ENCODE measurements around the gene LSAMP.

Gene LSAMP

DNA sequence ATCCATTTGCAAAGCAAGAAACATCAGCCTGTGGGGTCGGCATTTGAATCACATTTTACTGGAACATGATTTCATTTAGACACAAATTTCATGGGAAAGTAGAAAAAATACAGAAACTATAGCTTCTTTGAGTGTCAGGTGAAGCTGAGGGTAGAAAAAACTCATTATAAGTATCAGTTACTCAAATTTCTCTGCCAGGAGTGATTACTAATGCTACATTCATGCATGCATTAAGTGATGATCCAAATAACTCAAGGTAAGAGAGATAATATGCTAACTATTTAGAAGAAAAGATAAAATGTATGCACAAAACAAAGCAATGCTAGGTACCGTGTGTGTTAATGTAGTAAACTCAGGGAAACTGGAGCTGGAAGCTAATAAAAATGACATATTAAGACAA lies 416.0 kb downstream of the LSAMP start:
- Histone ChIP-seq H3K4me1 (ENCODE audit: insufficient read depth, low read length) (peaks cover 8% of the 10 kb centered on the region; the same call in 1 of the 2 replicates), H3K36me3 (ENCODE audit: insufficient read depth, low read length) (no peaks in the 10 kb centered on the region), H3K9me3 (ENCODE audit: control insufficient read depth, insufficient read depth, low read length) (no peaks in the 10 kb centered on the region), H3K9ac (ENCODE audit: low read depth, low read length) (no peak overlapping the region)

- H3K9me3 ChIP-seq (ENCODE audit: control insufficient read depth, insufficient read depth, low read length): no peaks in the 10 kb centered on the region
- H3K36me3 ChIP-seq (ENCODE audit: insufficient read depth, low read length): no peaks in the 10 kb centered on the region
- H3K4me1 ChIP-seq (ENCODE audit: insufficient read depth, low read length): peaks cover 5% of the 10 kb centered on the region; the same call in 1 of the 2 replicates
- no peak overlapping the region for H3K9ac ChIP-seq (ENCODE audit: low read depth, low read length)
Observed at GRCh38 chr3:116028157-116028556, 417.1 kb downstream of the LSAMP start.

GRCh38 chr3:116020989-116021388 lies 424.3 kb downstream of the LSAMP start:
- no peaks in the 10 kb centered on the region for H3K9me3 ChIP-seq (ENCODE audit: control insufficient read depth, insufficient read depth, low read length)
- H3K9ac ChIP-seq (ENCODE audit: low read depth, low read length): no peak overlapping the region
- H3K4me1 ChIP-seq (ENCODE audit: insufficient read depth, low read length): no peaks in the 10 kb centered on the region
- H3K36me3 ChIP-seq (ENCODE audit: insufficient read depth, low read length): no peaks in the 10 kb centered on the region

- H3K36me3 ChIP-seq (ENCODE audit: insufficient read depth, low read length): no peaks in the 10 kb centered on the region
- H3K9ac ChIP-seq (ENCODE audit: low read depth, low read length): no peak overlapping the region
- H3K4me1 ChIP-seq (ENCODE audit: insufficient read depth, low read length): no peaks in the 10 kb centered on the region
- H3K9me3 ChIP-seq (ENCODE audit: control insufficient read depth, insufficient read depth, low read length): no peaks in the 10 kb centered on the region
Observed at GRCh38 chr3:116020495-116020894, 424.8 kb downstream of the LSAMP start.

DNA sequence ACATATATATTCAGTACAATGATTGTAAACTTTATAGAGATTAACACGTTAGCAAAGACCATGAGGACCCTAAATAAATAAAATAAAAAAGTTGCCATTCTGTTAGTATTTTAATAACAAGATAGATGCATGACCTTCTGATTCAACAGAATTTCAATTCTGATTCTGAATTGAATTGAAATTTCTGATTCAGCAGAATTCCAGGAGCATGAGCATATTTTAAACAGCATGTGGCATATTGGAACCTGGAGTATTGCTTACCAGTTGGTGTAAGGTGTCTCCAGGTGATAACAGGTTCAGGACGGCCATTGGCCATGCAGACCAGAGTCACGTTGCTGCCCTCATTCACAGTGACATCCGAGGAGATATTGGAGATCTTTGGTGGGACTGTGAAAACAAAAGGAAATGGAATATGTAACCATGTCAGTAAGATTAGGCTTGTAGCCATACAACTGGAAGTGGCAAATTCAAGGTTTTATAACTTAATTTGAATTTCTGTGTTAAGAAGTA lies 426.0 kb downstream of the LSAMP start:
- H3K4me1 ChIP-seq (ENCODE audit: insufficient read depth, low read length): no peaks in the 10 kb centered on the region
- H3K36me3 ChIP-seq (ENCODE audit: insufficient read depth, low read length): no peaks in the 10 kb centered on the region
- H3K9me3 ChIP-seq (ENCODE audit: control insufficient read depth, insufficient read depth, low read length): no peaks in the 10 kb centered on the region
- H3K9ac ChIP-seq (ENCODE audit: low read depth, low read length): no peak overlapping the region

DNA sequence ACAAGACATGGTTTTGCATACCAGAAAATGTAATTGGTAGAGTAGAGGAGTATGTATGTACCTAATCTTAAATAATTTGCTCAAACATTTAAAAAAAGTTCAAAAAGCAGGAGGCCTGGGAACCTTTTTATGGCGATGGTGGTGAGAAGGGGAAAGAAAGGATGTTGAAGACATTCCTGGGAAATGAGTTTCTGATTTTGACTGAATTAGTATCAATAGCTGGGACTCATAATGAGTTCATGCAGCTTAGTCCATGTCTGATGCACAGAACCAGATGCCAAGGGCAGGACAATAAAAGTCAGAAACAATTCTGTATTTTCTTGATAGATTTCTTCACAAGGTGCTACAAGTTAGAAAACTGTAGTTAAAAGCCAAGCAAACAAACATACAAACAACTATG lies 426.6 kb downstream of the LSAMP start:
- no peaks in the 10 kb centered on the region for H3K36me3 ChIP-seq (ENCODE audit: insufficient read depth, low read length)

GRCh38 chr3:116015931-116016330 lies 429.4 kb downstream of the LSAMP start:
- H3K9ac ChIP-seq (ENCODE audit: low read depth, low read length): no peak overlapping the region
- H3K9me3 ChIP-seq (ENCODE audit: control insufficient read depth, insufficient read depth, low read length): no peaks in the 10 kb centered on the region
- no peaks in the 10 kb centered on the region for H3K36me3 ChIP-seq (ENCODE audit: insufficient read depth, low read length)
- H3K4me1 ChIP-seq (ENCODE audit: insufficient read depth, low read length): no peaks in the 10 kb centered on the region

More for the DNA sequence above, 426.6 kb downstream of the LSAMP start:
- Histone ChIP-seq H3K9ac (ENCODE audit: low read depth, low read length) (no peak overlapping the region), H3K4me1 (ENCODE audit: insufficient read depth, low read length) (no peaks in the 10 kb centered on the region), H3K9me3 (ENCODE audit: control insufficient read depth, insufficient read depth, low read length) (no peaks in the 10 kb centered on the region)

DNA sequence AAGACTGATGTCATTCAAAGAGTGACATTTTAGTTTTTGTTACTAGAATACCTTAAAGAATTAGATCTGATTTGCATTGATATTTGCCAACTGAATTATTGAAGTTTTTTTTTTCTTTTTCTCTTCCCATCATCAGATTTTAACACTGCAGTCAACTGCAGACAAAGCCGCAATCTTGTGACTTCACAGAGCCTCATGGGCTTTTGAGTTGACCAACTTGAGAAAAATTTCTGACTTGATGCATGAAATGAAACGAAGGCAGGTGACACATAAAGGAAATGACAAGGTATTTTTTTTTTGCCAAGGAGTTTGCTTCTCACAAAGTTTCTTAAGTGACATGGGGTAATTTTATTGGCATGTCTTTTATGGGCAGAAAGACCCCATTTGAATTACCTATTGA lies 438.3 kb downstream of the LSAMP start:
- H3K9me3 ChIP-seq (ENCODE audit: control insufficient read depth, insufficient read depth, low read length): no peaks in the 10 kb centered on the region
- H3K36me3 ChIP-seq (ENCODE audit: insufficient read depth, low read length): no peaks in the 10 kb centered on the region; the same call in 1 of the 2 replicates
- H3K9ac ChIP-seq (ENCODE audit: low read depth, low read length): no peak overlapping the region
- H3K4me1 ChIP-seq (ENCODE audit: insufficient read depth, low read length): 0 out of 2 replicates have a peak, but pooled peaks cover 3% of the 10 kb centered on the region

DNA sequence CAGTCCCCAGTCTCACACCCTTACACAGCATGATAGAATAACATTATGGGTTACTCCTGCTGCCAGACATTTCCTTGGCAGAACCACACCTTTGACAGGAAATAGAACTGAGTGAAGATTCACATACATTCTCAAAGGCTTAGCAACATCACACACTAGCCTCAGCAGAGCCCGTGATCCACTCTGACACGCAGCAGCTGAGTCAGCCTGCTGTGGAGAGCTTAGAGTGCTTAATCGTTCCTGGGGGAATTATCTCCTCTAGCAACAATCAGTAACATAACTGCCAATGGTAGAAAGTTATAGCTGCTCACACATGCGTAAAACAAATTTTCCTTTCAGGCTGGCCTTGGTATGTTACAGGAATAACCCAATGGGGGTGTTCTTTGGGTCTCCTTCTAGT lies 439.9 kb downstream of the LSAMP start:
- Histone ChIP-seq H3K9ac (ENCODE audit: low read depth, low read length) (no peak overlapping the region), H3K9me3 (ENCODE audit: control insufficient read depth, insufficient read depth, low read length) (no peaks in the 10 kb centered on the region), H3K4me1 (ENCODE audit: insufficient read depth, low read length) (peaks cover 8% of the 10 kb centered on the region), H3K36me3 (ENCODE audit: insufficient read depth, low read length) (no peaks in the 10 kb centered on the region; the same call in 1 of the 2 replicates)

DNA sequence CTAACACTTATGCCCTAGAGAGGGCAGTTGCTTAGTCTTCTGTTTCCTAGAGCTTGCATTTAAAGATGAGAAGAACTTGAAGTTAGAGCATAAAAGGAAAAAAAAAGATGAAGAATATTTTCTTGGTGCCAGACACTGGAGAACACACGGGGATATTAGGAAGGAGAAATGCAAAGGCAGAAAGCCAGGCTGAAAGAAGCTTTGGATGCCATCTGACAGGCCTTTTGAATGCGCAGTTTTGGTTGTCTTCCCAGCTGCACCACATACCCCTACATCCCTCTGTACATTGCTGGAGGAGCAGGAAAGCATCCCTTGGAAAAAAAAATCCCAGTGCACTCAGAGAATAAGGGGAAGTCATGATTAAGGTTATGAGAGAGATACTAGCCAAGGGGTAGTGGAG lies 443.1 kb downstream of the LSAMP start:
- Histone ChIP-seq H3K36me3 (ENCODE audit: insufficient read depth, low read length) (no peaks in the 10 kb centered on the region), H3K9me3 (ENCODE audit: control insufficient read depth, insufficient read depth, low read length) (no peaks in the 10 kb centered on the region), H3K9ac (ENCODE audit: low read depth, low read length) (no peak overlapping the region), H3K4me1 (ENCODE audit: insufficient read depth, low read length) (peaks cover 26% of the 10 kb centered on the region)

GRCh38 chr3:116001151-116001621 lies 444.1 kb downstream of the LSAMP start:
- no peaks in the 10 kb centered on the region for H3K9me3 ChIP-seq (ENCODE audit: control insufficient read depth, insufficient read depth, low read length)
- H3K4me1 ChIP-seq (ENCODE audit: insufficient read depth, low read length): peaks cover 26% of the 10 kb centered on the region
- no peak overlapping the region for H3K9ac ChIP-seq (ENCODE audit: low read depth, low read length)

DNA sequence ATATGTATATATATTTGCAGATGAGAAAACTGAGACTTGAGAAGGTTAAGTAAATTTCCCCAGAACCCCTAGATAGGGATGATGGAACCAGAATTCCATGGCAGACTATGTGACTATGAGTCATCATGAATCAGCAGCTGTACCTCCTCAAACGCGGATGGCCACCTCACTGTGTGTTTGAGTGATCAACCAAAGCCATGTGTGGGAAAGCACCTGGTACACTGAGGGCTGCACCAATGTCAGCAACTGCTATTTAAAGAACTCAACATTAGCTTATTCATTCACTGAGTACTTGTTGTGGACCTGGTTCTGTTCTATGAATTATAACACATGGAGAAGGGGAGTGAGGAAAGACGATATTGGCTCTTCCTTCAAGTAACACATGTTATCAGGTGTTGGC lies 445.0 kb downstream of the LSAMP start:
- Histone ChIP-seq H3K9me3 (ENCODE audit: control insufficient read depth, insufficient read depth, low read length) (no peaks in the 10 kb centered on the region), H3K4me1 (ENCODE audit: insufficient read depth, low read length) (peaks cover 24% of the 10 kb centered on the region), H3K9ac (ENCODE audit: low read depth, low read length) (no peak overlapping the region), H3K36me3 (ENCODE audit: insufficient read depth, low read length) (no peaks in the 10 kb centered on the region)

More at GRCh38 chr3:116001151-116001621, 444.1 kb downstream of the LSAMP start:
- H3K36me3 ChIP-seq (ENCODE audit: insufficient read depth, low read length): no peaks in the 10 kb centered on the region

DNA sequence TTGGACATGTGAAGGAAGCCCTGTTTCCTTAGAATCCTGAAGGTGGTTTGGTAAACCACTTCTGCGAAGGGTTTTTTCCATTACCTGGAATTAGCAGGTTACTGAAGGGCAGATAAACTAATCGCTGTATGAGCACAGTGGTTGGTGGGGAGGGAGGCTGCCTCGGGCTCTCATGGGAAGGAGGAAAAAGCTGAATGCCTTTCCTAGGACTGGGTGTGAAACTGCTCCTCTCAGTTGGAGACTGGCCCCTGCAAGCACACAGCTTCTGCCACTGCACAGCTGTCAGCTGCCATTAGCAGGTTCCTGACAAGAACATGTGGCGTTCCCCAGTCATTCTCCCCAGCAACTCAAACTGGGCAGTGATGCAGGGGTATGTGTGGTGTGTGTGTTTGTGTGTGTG lies 445.7 kb downstream of the LSAMP start:
- no peak overlapping the region for H3K9ac ChIP-seq (ENCODE audit: low read depth, low read length)
- H3K36me3 ChIP-seq (ENCODE audit: insufficient read depth, low read length): no peaks in the 10 kb centered on the region
- peaks cover 23% of the 10 kb centered on the region for H3K4me1 ChIP-seq (ENCODE audit: insufficient read depth, low read length)

GRCh38 chr3:115999001-115999585 lies 446.2 kb downstream of the LSAMP start:
- Histone ChIP-seq H3K9ac (ENCODE audit: low read depth, low read length) (no peak overlapping the region), H3K36me3 (ENCODE audit: insufficient read depth, low read length) (no peaks in the 10 kb centered on the region), H3K9me3 (ENCODE audit: control insufficient read depth, insufficient read depth, low read length) (no peaks in the 10 kb centered on the region), H3K4me1 (ENCODE audit: insufficient read depth, low read length) (peaks cover 25% of the 10 kb centered on the region)

More for the DNA sequence above, 445.7 kb downstream of the LSAMP start:
- no peaks in the 10 kb centered on the region for H3K9me3 ChIP-seq (ENCODE audit: control insufficient read depth, insufficient read depth, low read length)

GRCh38 chr3:115996420-115997108 lies 448.7 kb downstream of the LSAMP start:
- Histone ChIP-seq H3K9ac (ENCODE audit: low read depth, low read length) (no peak overlapping the region), H3K9me3 (ENCODE audit: control insufficient read depth, insufficient read depth, low read length) (no peaks in the 10 kb centered on the region), H3K36me3 (ENCODE audit: insufficient read depth, low read length) (no peaks in the 10 kb centered on the region), H3K4me1 (ENCODE audit: insufficient read depth, low read length) (peaks cover 29% of the 10 kb centered on the region)

All from ES-I3 (cell line).